GM12874 (cell line): ENCODE results near the gene ATG4A.

Experiments used
- TF ChIP-seq, protein P1 (sequence below): IDR thresholded peaks from 2 replicates; pipeline ENCODE4 v1.5.1; 2011; ENCODE audit warnings: low read depth, mild to moderate bottlenecking, control low read depth, low read length, moderate library complexity; ENCODE audit not compliant: insufficient read depth

Gene ATG4A, protein sequence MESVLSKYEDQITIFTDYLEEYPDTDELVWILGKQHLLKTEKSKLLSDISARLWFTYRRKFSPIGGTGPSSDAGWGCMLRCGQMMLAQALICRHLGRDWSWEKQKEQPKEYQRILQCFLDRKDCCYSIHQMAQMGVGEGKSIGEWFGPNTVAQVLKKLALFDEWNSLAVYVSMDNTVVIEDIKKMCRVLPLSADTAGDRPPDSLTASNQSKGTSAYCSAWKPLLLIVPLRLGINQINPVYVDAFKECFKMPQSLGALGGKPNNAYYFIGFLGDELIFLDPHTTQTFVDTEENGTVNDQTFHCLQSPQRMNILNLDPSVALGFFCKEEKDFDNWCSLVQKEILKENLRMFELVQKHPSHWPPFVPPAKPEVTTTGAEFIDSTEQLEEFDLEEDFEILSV

DNA sequence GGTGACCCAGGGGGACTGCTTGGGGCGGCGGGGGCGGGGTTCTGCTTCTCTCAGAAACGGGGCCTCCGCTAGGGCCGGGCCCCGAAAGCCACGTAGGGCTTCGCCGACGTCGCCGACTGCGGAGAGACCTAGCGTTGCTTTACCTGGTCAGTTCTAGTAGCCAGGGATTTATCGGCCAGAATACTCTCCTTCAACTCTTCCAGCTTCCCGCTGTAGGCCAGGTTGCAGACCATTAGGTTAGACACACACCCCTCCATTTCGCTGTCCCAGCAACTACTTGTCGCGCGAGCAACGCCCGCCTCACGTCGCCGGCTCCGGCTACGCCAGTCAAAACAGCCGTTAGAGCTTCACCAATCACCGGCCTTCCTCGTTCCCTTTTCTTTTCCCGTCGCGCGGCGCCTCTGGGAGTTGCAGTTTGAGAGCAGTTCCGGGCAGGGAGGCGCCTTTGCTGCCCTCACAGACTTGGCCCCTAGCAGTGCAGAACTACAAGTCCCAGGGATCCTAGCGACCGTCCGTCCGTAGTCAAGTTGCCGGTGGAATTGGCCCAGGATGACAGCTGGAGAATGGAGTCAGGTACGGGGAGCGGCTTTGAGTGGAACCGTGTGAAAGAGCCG, at the start of gene ATG4A, which contains the start of gene PSMD10:
Gene ATG4A (plus strand): TSS at position 515 of the 614 bp plus-strand sequence. CDS start 49 bp downstream, at position 564.
Gene PSMD10 (minus strand): TSS at position 279 of the 614 bp plus-strand sequence. CDS start 22 bp downstream, at position 257.
- TF ChIP-seq, protein P1, sequence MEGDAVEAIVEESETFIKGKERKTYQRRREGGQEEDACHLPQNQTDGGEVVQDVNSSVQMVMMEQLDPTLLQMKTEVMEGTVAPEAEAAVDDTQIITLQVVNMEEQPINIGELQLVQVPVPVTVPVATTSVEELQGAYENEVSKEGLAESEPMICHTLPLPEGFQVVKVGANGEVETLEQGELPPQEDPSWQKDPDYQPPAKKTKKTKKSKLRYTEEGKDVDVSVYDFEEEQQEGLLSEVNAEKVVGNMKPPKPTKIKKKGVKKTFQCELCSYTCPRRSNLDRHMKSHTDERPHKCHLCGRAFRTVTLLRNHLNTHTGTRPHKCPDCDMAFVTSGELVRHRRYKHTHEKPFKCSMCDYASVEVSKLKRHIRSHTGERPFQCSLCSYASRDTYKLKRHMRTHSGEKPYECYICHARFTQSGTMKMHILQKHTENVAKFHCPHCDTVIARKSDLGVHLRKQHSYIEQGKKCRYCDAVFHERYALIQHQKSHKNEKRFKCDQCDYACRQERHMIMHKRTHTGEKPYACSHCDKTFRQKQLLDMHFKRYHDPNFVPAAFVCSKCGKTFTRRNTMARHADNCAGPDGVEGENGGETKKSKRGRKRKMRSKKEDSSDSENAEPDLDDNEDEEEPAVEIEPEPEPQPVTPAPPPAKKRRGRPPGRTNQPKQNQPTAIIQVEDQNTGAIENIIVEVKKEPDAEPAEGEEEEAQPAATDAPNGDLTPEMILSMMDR = no peak

DNA sequence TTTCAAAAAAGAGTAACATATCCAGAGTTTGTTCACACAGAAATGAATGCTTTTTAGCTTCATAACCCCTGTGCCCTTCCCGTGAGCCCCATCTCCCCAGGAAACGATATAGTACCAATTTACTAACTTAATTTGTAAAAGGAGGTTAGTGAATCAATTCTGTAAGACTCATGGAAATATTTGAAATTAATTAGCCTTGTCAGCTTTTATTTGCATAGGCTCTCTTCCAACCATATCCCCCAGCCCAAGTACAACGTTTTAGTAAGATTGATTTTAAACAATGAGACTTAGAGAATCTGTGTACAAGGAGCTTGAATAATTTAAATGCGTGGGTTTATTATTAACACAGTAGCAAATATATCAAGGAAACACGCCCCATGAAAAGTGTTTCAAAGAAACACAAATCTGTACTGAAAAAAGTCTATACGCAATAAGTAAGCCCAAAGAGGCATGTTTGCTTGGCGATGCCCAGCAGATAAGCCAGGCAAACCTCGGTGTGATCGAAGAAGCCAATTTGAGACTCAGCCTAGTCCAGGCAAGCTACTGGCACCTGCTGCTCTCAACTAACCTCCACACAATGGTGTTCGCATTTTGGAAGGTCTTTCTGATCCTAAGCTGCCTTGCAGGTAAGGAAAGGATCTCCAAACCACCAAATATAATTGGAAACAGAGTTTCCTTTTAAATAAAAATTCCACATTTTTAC, 46.9 kb upstream of the ATG4A start, which contains the start of gene VSIG1:
Gene VSIG1 (plus strand): TSS at position 512 of the 703 bp plus-strand sequence. CDS start 66 bp downstream, at position 578.
- TF ChIP-seq, protein P1 = no peak

DNA sequence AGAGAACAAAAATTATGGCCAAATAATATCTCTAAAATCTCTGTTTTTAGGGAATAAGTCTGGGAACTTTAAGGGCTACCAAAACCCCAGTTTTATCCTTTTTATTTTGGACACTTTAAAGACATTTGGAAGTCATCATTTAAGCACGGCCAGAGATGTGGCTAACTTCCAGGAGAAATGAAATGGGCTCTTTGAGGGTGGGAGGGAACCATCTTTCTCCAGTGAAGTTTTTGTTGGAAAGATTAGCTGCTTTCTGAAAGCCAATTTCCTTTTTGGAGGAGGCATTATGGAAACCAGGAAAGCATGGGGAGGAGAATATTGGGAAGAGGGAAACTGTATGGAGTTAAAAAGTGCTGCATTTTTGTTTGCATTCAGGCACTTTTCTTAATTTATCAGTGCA, 41.9 kb upstream of the ATG4A start:
- TF ChIP-seq, protein P1 = no peak

DNA sequence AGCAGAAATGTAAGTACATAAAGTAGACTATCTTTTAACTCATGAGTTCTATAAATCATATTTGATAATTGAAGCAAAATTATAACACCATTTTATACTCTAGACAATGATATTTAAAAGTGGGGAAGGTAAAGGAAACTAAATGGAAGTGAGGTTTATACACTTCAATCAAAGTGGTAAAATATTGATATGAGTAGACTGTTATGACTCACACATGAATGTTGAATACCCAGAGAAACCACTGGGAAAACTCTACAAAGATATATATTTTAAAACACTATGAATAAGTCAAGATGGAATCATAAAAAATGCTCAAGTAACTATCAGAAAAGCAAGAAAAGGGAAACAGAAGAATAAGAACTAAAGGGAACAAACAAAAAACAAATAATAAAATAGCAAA, 38.4 kb upstream of the ATG4A start:
- TF ChIP-seq, protein P1 = no peak

DNA sequence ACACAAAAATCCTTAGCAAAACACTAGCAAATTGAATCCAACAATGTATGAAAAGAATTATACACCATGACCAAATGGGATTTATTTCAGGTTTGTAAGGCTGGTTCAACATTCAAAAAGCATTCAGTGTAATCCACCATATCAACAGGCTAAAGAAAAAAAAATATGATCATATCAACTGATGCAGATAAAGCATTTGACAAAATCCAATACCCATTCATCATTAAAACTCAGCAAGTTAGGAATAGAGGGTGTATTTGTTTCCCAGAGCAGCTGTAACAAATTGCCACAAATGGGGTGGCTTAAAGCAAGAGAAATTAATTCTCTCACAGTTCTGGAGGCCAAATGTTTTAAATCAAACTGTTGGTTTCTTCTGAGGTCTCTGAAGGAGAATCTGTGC, 36.0 kb upstream of the ATG4A start:
- TF ChIP-seq, protein P1 = no peak

DNA sequence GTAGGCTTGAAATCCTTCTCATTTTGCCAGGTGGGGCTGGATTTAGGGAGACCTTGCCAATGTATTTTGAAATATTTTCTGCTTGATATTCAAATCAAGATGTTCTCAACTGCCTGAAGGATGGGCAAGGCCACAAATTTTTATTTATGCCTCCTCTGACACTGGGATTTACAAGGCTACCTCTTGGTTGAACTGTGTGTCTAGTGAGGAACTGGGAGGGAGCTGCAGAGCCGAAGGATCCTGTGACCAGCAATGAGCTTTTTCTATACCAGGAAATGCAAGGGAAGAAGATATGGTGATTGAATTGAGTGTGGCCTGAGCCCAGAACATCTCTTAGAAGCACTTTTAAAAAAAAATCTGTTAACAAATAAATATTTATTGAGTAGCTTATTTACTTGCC, 31.8 kb upstream of the ATG4A start:
- TF ChIP-seq, protein P1 = no peak

DNA sequence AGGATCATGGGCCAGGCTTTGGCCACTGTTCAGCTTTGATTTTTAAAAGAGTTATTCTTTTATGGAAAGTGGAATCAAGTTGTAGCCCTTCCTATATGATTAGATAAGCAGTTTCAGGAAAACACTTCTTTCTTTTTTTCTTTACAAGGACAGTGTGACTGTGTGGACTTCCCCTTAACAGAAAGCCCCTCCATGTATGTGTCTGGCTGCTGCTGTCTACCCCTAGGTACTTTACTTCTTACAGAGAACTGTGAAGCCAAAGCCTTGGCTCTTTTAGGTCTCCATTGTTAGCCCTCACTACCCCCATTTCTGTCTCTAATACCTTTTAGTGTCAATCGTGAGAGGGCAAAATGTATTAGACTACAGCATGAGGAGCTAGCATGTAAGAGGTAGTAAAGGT, 27.6 kb upstream of the ATG4A start:
- TF ChIP-seq, protein P1 = no peak
